ENCODE results near the gene OGFR.

OGFR gene

GRCh38 chr20:62814709-62815065, 10.1 kb downstream of the OGFR start:
- DNase-seq (ENCODE audit: low read depth in 2 of 2): no peak

- no peak for DNase-seq (ENCODE audit: low read depth in 2 of 2)
Observed at GRCh38 chr20:62815066-62815991, 10.7 kb downstream of the OGFR start.

GRCh38 chr20:62816031-62816883, 11.6 kb downstream of the OGFR start:
- DNase-seq (ENCODE audit: low read depth in 2 of 2): no peak

GRCh38 chr20:62816884-62817873, 12.5 kb downstream of the OGFR start, which contains the start of gene COL9A3:
COL9A3 (plus strand) TSS chr20:62817050; CDS start chr20:62817065, 15 bp downstream.
- DNase-seq (ENCODE audit: low read depth in 2 of 2): no peak

- no peak for DNase-seq (ENCODE audit: low read depth in 2 of 2)
Observed at GRCh38 chr20:62817975-62818591, 13.4 kb downstream of the OGFR start.

GRCh38 chr20:62818592-62819493, 14.2 kb downstream of the OGFR start:
- DNase-seq (ENCODE audit: low read depth in 2 of 2): no peak

- no peak for DNase-seq (ENCODE audit: low read depth in 2 of 2)
Observed at GRCh38 chr20:62819494-62820174, 15.0 kb downstream of the OGFR start.

- DNase-seq (ENCODE audit: low read depth in 2 of 2): no peak
Observed at GRCh38 chr20:62820208-62820961, 15.8 kb downstream of the OGFR start.

- no peak for DNase-seq (ENCODE audit: low read depth in 2 of 2)
Observed at GRCh38 chr20:62820962-62821725, 16.5 kb downstream of the OGFR start.

- no peak for DNase-seq (ENCODE audit: low read depth in 2 of 2)
Observed at GRCh38 chr20:62821726-62822210, 17.1 kb downstream of the OGFR start.

GRCh38 chr20:62822239-62822787, 17.7 kb downstream of the OGFR start:
- DNase-seq (ENCODE audit: low read depth in 2 of 2): no peak

GRCh38 chr20:62822788-62823651, 18.4 kb downstream of the OGFR start:
- DNase-seq (ENCODE audit: low read depth in 2 of 2): no peak

- DNase-seq (ENCODE audit: low read depth in 2 of 2): no peak
Observed at GRCh38 chr20:62823688-62824475, 19.2 kb downstream of the OGFR start.

GRCh38 chr20:62824476-62825332, 20.1 kb downstream of the OGFR start:
- DNase-seq (ENCODE audit: low read depth in 2 of 2): peak in 1 of 2 donors; percentile 28

All from stimulated activated CD4-positive, alpha-beta T cell treated with anti-CD3 and anti-CD28 coated beads, Interleukin-1b, Interleukin-23, amount 100 ng/mL, for 1 hour (primary cell).